Fibroblast of gingiva (primary cell): Measurements from ENCODE around the gene KLK12.

Source experiments
- DNase-seq: peaks from one replicate; pipeline ENCODE4 v3.0.0-alpha.2; 2011; ENCODE audit warnings: low read depth

The KLK12 gene

DNA sequence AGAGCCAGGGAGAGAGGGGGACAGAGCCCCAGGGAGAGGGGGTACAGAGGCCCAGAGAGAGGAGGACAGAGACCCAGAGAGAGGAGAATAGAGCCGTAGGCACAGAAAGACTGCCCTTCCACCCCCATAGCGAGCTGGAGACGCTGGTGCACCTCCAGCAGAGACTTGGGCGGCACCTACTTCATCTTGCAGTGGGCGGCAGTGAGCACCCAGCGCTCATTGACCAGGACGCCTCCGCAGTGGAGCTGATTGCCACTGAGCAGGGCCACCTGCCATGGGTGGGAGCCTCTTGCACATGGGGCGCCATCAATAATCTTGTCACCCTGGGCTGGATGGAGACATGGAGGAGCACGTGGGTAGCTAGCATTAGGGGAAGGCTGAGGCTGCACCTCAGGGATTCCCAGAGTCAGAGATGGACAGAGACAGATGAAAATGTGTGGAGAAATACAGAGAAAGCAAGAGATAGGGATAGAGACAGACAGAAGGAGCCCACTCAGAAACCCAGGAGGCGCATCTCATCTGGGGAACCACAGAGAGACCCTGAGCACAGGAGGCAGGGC is 53.1 kb downstream of the KLK12 start:
- no peak for DNase-seq

DNA sequence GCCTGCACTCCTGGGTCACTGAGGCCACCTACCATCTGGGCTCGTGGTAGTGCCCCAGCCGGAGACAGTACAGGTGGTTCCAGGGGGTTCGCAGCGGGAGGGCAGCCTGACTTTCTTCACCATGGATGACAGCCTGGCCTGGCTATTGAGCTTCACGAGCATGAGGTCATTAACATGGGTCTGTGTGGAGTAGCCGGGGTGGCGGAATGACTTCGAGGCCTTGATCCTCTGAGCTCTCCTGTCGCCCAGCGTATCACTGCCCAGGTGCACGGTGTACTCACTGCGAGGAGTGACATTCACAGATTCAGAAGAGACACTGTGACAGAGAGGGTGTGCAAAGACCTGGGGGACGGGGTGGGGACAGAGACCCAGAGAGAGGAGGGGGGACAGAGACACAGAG is 54.6 kb downstream of the KLK12 start:
- DNase-seq: no peak

DNA sequence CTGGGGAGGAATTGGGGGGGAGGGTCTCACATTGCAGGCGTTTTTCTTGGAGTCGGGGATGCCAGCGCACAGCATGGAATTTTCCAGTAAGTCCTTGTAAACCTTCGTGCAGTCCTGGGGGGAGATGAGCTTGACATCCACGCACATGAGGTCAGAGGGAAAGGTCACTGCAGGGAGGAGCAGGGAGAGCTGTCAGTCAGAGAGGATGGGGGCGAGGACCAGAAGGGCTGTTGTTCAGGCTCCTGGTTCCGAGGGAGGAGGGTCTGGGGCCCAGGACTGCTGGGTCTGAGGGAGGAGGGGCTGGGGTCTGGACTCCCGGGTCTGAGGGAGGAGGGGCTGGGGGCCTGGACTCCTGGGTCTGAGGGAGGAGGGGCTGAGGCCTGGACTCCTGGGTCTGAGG is 55.0 kb downstream of the KLK12 start:
- no peak for DNase-seq
